AG10803 (cell line): ENCODE data around the gene PPL.

Source experiments
- DNase-seq: peaks from one replicate; pipeline ENCODE4 v3.0.0; 2010; ENCODE audit warnings: low read depth
- H3K4me3 ChIP-seq: 2 replicates; pipeline ENCODE4 v1.5.1; 2011; ENCODE audit warnings: mild to moderate bottlenecking, low read length, control low read depth
- TF ChIP-seq, protein P1 (sequence below): conservative IDR thresholded peaks from 2 replicates; pipeline ENCODE4 v1.5.1; 2011; ENCODE audit warnings: mild to moderate bottlenecking, low read length, control low read depth, inconsistent platforms

Gene PPL

GRCh38 chr16:4890686-4891085 lies 46.3 kb downstream of the PPL start:
- TF ChIP-seq, protein P1, sequence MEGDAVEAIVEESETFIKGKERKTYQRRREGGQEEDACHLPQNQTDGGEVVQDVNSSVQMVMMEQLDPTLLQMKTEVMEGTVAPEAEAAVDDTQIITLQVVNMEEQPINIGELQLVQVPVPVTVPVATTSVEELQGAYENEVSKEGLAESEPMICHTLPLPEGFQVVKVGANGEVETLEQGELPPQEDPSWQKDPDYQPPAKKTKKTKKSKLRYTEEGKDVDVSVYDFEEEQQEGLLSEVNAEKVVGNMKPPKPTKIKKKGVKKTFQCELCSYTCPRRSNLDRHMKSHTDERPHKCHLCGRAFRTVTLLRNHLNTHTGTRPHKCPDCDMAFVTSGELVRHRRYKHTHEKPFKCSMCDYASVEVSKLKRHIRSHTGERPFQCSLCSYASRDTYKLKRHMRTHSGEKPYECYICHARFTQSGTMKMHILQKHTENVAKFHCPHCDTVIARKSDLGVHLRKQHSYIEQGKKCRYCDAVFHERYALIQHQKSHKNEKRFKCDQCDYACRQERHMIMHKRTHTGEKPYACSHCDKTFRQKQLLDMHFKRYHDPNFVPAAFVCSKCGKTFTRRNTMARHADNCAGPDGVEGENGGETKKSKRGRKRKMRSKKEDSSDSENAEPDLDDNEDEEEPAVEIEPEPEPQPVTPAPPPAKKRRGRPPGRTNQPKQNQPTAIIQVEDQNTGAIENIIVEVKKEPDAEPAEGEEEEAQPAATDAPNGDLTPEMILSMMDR: no peak
- H3K4me3 ChIP-seq: no peak overlapping the region
- no peak for DNase-seq

GRCh38 chr16:4890026-4890425 lies 46.9 kb downstream of the PPL start:
- DNase-seq: no peak
- no peak overlapping the region for H3K4me3 ChIP-seq
- TF ChIP-seq, protein P1: no peak

DNA sequence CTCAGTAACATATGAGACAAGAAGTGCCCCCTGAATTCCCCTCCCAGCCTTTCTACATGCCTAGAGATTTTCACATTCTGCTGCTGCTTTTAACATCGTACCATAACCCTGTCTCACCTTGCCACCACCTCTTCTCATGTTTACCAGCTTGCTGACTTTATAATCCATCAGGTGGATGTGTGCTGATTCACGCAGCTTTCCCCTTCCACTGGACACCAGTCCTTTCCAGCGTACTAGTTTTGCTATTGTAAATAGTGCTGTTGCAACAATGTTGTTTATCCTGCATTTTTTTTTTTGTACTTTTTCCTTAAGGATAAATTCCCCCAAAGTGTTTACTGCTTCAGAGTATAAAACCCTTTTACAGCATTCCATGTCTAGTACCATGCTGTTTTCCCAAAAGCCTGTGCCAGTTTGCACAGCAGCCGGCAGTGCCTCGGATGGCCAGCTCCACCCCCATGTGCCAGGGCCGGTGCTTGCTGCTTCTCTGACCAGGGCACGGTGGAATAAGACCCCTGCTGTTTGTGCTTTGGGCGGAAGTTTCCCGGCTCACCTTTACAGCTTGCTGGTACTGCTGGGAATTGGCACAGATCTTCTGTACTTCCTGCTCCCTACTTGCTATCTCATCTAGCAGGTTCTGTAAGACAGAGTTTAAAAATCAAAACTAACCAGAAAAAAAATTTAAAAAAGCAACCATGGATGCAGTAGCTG lies 48.4 kb downstream of the PPL start:
- H3K4me3 ChIP-seq: no peak overlapping the region
- DNase-seq: no peak
- TF ChIP-seq, protein P1: no peak

GRCh38 chr16:4886151-4886550 lies 50.8 kb downstream of the PPL start:
- no peak for DNase-seq
- no peak overlapping the region for H3K4me3 ChIP-seq
- TF ChIP-seq, protein P1: no peak

DNA sequence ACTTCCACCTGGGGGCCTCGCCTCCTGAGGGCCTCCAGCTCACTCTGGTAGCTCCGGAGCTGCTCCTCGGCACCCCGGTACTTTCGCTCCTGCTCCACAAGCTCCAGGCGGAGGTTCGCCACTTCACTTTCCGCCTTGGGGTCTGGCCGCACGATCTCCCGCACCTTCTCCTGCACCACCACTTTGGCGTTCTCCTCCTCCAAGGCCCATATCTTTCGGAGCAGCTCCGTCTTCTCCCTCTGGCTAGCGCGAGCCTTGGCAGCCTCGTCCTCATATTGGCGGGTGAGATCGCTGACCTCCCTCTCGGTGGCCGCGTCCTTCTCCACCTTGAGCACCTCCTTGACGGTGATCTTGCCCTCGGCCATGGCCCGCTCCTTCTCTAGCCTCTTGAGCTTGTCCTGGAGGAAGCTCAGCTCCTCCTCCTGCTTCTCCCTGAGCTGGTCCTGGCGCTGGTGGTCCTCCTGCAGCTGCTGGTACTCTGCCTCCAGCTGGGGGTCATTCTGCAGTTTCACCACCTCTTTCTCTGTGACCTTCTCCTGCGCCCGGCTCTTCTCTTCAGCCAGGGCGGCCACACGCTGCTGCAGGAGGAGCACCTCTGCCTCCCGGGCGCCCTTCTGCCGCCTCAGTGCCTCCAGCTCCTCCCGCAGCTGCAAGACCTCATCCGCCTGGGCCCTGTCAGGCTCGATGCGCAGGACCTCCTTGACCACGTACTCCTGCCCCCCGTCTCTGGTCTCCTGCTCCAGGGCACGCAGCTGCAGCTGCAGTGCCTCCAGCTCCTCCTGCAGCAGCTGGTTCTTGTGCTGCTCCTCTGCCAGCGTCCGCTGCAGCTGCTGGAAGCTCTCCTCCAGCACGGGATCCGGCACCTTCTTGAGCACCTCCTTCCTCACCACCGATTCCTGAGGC lies 51.7 kb downstream of the PPL start:
- H3K4me3 ChIP-seq: no peak overlapping the region
- TF ChIP-seq, protein P1: no peak
- DNase-seq: no peak

- TF ChIP-seq, protein P1: no peak
- no peak for DNase-seq
- H3K4me3 ChIP-seq: no peak overlapping the region
Measured at GRCh38 chr16:4884209-4884608, 52.7 kb downstream of the PPL start.

DNA sequence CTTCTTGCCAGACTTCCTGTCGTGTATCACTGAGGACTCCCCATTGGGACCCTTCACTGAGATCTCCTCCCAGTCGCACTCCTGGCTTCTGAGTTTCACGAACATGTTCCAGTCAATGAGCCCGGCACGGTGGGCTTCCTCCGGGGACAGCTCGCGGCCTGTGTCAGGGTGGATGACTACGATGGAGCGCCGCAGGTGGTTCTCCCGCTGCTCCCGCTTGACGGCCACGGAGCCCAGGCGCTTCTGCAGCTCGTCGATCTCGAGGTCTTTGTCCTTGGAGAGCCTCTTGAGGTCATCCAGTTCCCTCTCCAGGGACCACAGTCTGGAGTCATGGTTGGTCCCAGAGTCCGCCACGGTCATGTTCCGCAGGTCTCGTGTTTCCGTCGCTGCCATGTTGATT lies 53.4 kb downstream of the PPL start:
- DNase-seq: no peak
- H3K4me3 ChIP-seq: no peak overlapping the region
- TF ChIP-seq, protein P1: no peak
